Breast epithelium (tissue), 3 donors: ENCODE data around the gene COL4A5.

ENCODE experiments used
- POLR2A ChIP-seq: fragments of 450-650 bp; IDR thresholded peaks from one replicate; pipeline ENCODE4 v1.6.1; 2016; ENCODE audit warnings: antibody characterized with exemption, mild to moderate bottlenecking, moderate library complexity
- POLR2AphosphoS5 ChIP-seq, 3 donors: sonication (generic); formaldehyde crosslinking; IDR thresholded peaks; one replicate each; pipeline ENCODE4 v1.6.1; 2017; ENCODE audit warnings: antibody characterized with exemption in 3 of 3
- TF ChIP-seq, protein P1 (sequence below), 3 donors: fragments of 450-650 bp; IDR thresholded peaks; one replicate each; pipeline ENCODE4 v1.5.1; 2016 to 2017; ENCODE audit warnings: antibody characterized with exemption in 3 of 3, mild to moderate bottlenecking in 3 of 3, moderate library complexity in 3 of 3

DNA sequence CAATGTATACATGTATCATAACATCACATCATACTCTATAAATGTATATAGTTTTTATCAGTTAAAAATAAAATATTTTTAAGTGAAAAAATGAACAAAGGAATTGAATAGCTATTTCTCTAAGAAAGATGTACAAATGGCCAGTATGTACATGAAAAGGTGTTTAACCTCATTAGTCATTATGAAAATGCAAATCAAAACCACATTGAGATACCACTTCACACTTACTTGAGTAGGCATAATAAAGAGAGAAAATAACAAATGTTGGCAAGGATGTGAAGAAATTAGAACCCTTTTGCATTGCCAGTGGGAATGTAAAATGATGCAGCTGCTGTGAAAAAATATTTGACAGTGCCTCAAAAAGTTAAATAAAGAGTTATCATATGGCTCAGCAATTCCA is 201.2 kb downstream of the COL4A5 start:
- TF ChIP-seq, protein P1, sequence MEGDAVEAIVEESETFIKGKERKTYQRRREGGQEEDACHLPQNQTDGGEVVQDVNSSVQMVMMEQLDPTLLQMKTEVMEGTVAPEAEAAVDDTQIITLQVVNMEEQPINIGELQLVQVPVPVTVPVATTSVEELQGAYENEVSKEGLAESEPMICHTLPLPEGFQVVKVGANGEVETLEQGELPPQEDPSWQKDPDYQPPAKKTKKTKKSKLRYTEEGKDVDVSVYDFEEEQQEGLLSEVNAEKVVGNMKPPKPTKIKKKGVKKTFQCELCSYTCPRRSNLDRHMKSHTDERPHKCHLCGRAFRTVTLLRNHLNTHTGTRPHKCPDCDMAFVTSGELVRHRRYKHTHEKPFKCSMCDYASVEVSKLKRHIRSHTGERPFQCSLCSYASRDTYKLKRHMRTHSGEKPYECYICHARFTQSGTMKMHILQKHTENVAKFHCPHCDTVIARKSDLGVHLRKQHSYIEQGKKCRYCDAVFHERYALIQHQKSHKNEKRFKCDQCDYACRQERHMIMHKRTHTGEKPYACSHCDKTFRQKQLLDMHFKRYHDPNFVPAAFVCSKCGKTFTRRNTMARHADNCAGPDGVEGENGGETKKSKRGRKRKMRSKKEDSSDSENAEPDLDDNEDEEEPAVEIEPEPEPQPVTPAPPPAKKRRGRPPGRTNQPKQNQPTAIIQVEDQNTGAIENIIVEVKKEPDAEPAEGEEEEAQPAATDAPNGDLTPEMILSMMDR (IDR thresholded peaks at IDR 0.05) = no peak
- no peak for TF ChIP-seq POLR2A
- no peak for TF ChIP-seq POLR2AphosphoS5 (IDR thresholded peaks at IDR 0.05)
